Measurements from ENCODE around the gene CBLN2. TPM values are rescaled to one million over a fixed set of nuclear protein-coding genes. Genes with fewer than 3 reads are reported as not detected.
A peak's percentile ranks its signal among the peaks of the same experiment; 100 is the strongest.

The CBLN2 gene
- 10 to 100 TPM in 1 of 8 experiments, 1 to 10 TPM in 6, not detected in 1; 1.2 to 23.8 (median 6.9) TPM for total RNA-seq

- ATAC-seq (replicated peaks in 6 of 8): peak; percentile 60 to 96 (median 82)
- WGBS, 10 experiments: 0 to 53% (median 3%) methylated on average over 2 to 18 of the region's 44 CpGs
- Histone ChIP-seq H3K4me3 (peak within 1 kb of the TSS; percentile 32 to 49 (median 43)), H3K27ac (no peak within 1 kb of the TSS), H3K4me1 (replicated peaks in 1 of 2) (no peaks in the 10 kb centered on the region)
- in situ Hi-C loops (cut with MboI; ENCODE audit: low pct_unique_long_range_greater_than_20kb in 2 of 9, low sequenced_read_pairs in 9 of 9, unreplicated experiment in 9 of 9): loop anchor here in 4 of 9 experiments (25.0 kb wide), 2 partner anchors 1157 to 1607 kb away; no protein-coding TSS in a partner anchor
These were observed at the start of gene CBLN2 for GRCh38 chr18:72544092-72544886. Gene CBLN2, minus strand, starts transcription at chr18:72544342. Its CDS starts 2,182 bp downstream, at chr18:72542160.

GRCh38 chr18:72588360-72588759, 44.2 kb upstream of the CBLN2 start:
- WGBS, 10 experiments: 0 to 92% (median 69%) methylated on average over 1 to 5 of the region's 5 CpGs; no CpG with 5 or more reads in 3 of the 10 experiments
- ATAC-seq (replicated peaks in 6 of 8): no peak
- in situ Hi-C loops (cut with MboI; ENCODE audit: low pct_unique_long_range_greater_than_20kb in 2 of 9, low sequenced_read_pairs in 9 of 9, unreplicated experiment in 9 of 9): no loop called here
- Histone ChIP-seq H3K4me3 (no peak overlapping the region), H3K4me1 (replicated peaks in 1 of 2) (no peaks in the 10 kb centered on the region), H3K27ac (no peak overlapping the region)

- in situ Hi-C loops (cut with MboI; ENCODE audit: low pct_unique_long_range_greater_than_20kb in 2 of 9, low sequenced_read_pairs in 9 of 9, unreplicated experiment in 9 of 9): no loop called here
- Histone ChIP-seq H3K4me1 (replicated peaks in 1 of 2) (no peaks in the 10 kb centered on the region), H3K27ac (no peak overlapping the region), H3K4me3 (no peak overlapping the region)
- 17 to 80% (median 54%) methylated on average over 1 to 3 of the region's 3 CpGs; no CpG with 5 or more reads in 4 of the 10 experiments for whole genome bisulfite sequencing, 10 experiments
- ATAC-seq (replicated peaks in 6 of 8): no peak
These were observed 40.6 kb upstream of the CBLN2 start for GRCh38 chr18:72584787-72585186.

GRCh38 chr18:72581976-72582375, 37.8 kb upstream of the CBLN2 start:
- no peak overlapping the region for H3K27ac ChIP-seq
- no peak for ATAC-seq (replicated peaks in 6 of 8)
- in situ Hi-C loops (cut with MboI; ENCODE audit: low pct_unique_long_range_greater_than_20kb in 2 of 9, low sequenced_read_pairs in 9 of 9, unreplicated experiment in 9 of 9): no loop called here
- WGBS, 10 experiments: 11 to 100% (median 50%) methylated on average over 1 to 3 of the region's 3 CpGs
- H3K4me3 ChIP-seq: no peak overlapping the region
- H3K4me1 ChIP-seq (replicated peaks in 1 of 2): no peaks in the 10 kb centered on the region

GRCh38 chr18:72572896-72573295, 28.8 kb upstream of the CBLN2 start:
- Histone ChIP-seq H3K4me1 (replicated peaks in 1 of 2) (no peaks in the 10 kb centered on the region), H3K27ac (no peak overlapping the region), H3K4me3 (no peak overlapping the region)
- in situ Hi-C loops (cut with MboI; ENCODE audit: low pct_unique_long_range_greater_than_20kb in 2 of 9, low sequenced_read_pairs in 9 of 9, unreplicated experiment in 9 of 9): no loop called here
- no peak for ATAC-seq (replicated peaks in 6 of 8)
- WGBS, 10 experiments: 0 to 86% (median 64%) methylated on average over 1 to 2 of the region's 2 CpGs; no CpG with 5 or more reads in 5 of the 10 experiments

GRCh38 chr18:72566290-72566689, 22.1 kb upstream of the CBLN2 start:
- ATAC-seq (replicated peaks in 6 of 8): no peak
- in situ Hi-C loops (cut with MboI; ENCODE audit: low pct_unique_long_range_greater_than_20kb in 2 of 9, low sequenced_read_pairs in 9 of 9, unreplicated experiment in 9 of 9): no loop called here
- WGBS, 10 experiments: 0 to 100% (median 78%) methylated on average over 1 to 3 of the region's 3 CpGs
- H3K27ac ChIP-seq: no peak overlapping the region
- H3K4me3 ChIP-seq: no peak overlapping the region
- peaks cover 0 to 5% of the 10 kb centered on the region in 2 donors for H3K4me1 ChIP-seq (replicated peaks in 1 of 2)

- no peak overlapping the region for H3K4me3 ChIP-seq
- H3K27ac ChIP-seq: no peak overlapping the region
- no peak for ATAC-seq (replicated peaks in 6 of 8)
- 0 to 100% (median 30%) methylated on average over 1 of the region's 1 CpG; no CpG with 5 or more reads in 3 of the 10 experiments for WGBS, 10 experiments
- in situ Hi-C loops (cut with MboI; ENCODE audit: low pct_unique_long_range_greater_than_20kb in 2 of 9, low sequenced_read_pairs in 9 of 9, unreplicated experiment in 9 of 9): no loop called here
- H3K4me1 ChIP-seq (replicated peaks in 1 of 2): no peaks in the 10 kb centered on the region
These were observed 11.8 kb upstream of the CBLN2 start for GRCh38 chr18:72555968-72556367.

GRCh38 chr18:72555101-72555500, 11.0 kb upstream of the CBLN2 start:
- Histone ChIP-seq H3K27ac (no peak overlapping the region), H3K4me3 (no peak overlapping the region), H3K4me1 (replicated peaks in 1 of 2) (no peaks in the 10 kb centered on the region)
- in situ Hi-C loops (cut with MboI; ENCODE audit: low pct_unique_long_range_greater_than_20kb in 2 of 9, low sequenced_read_pairs in 9 of 9, unreplicated experiment in 9 of 9): no loop called here
- no peak for ATAC-seq (replicated peaks in 6 of 8)
- 0 to 85% (median 58%) methylated on average over 1 to 5 of the region's 7 CpGs; no CpG with 5 or more reads in 2 of the 10 experiments for WGBS, 10 experiments

- Histone ChIP-seq H3K4me3 (peak overlapping the region; percentile 32 to 49 (median 43)), H3K4me1 (replicated peaks in 1 of 2) (no peaks in the 10 kb centered on the region), H3K27ac (no peak overlapping the region)
- ATAC-seq (replicated peaks in 6 of 8): peak in 6 of 8 experiments; percentile 19 to 61 (median 52)
- in situ Hi-C loops (cut with MboI; ENCODE audit: low pct_unique_long_range_greater_than_20kb in 2 of 9, low sequenced_read_pairs in 9 of 9, unreplicated experiment in 9 of 9): loop anchor here in 4 of 9 experiments (25.0 kb wide), 2 partner anchors 1156 to 1606 kb away; no protein-coding TSS in a partner anchor
- WGBS, 10 experiments: 0 to 10% (median 0%) methylated on average over 2 to 8 of the region's 73 CpGs; no CpG with 5 or more reads in 3 of the 10 experiments
These were observed 636 bp downstream of the CBLN2 start for GRCh38 chr18:72543357-72544055.

GRCh38 chr18:72542984-72543356, 1.2 kb downstream of the CBLN2 start:
- no peaks in the 10 kb centered on the region for H3K4me1 ChIP-seq (replicated peaks in 1 of 2)
- ATAC-seq (replicated peaks in 6 of 8): peak in 5 of 8 experiments; percentile 7 to 14 (median 8)
- no peak overlapping the region for H3K27ac ChIP-seq
- in situ Hi-C loops (cut with MboI; ENCODE audit: low pct_unique_long_range_greater_than_20kb in 2 of 9, low sequenced_read_pairs in 9 of 9, unreplicated experiment in 9 of 9): loop anchor here in 4 of 9 experiments (25.0 kb wide), 2 partner anchors 1156 to 1606 kb away; no protein-coding TSS in a partner anchor
- peak overlapping the region; percentile 32 to 49 (median 43) for H3K4me3 ChIP-seq
- 0 to 12% (median 3%) methylated on average over 3 to 7 of the region's 20 CpGs; no CpG with 5 or more reads in 4 of the 10 experiments for WGBS, 10 experiments

- WGBS, 10 experiments: 0% methylated on average over 1 of the region's 34 CpGs; no CpG with 5 or more reads in 8 of the 10 experiments
- Histone ChIP-seq H3K27ac (no peak overlapping the region), H3K4me3 (peak overlapping the region; percentile 32 to 49 (median 43)), H3K4me1 (replicated peaks in 1 of 2) (no peaks in the 10 kb centered on the region)
- in situ Hi-C loops (cut with MboI; ENCODE audit: low pct_unique_long_range_greater_than_20kb in 2 of 9, low sequenced_read_pairs in 9 of 9, unreplicated experiment in 9 of 9): loop anchor here in 4 of 9 experiments (25.0 kb wide), 2 partner anchors 1155 to 1605 kb away; no protein-coding TSS in a partner anchor
- ATAC-seq (replicated peaks in 6 of 8): peak in 5 of 8 experiments; percentile 18 to 36 (median 27)
These were observed 1.8 kb downstream of the CBLN2 start for GRCh38 chr18:72542342-72542741.

GRCh38 chr18:72541871-72542332, 2.2 kb downstream of the CBLN2 start:
- no CpG with 5 or more reads among the region's 59 CpGs for WGBS, 10 experiments
- peak in 5 of 8 experiments; percentile 28 to 64 (median 41) for ATAC-seq (replicated peaks in 6 of 8)
- in situ Hi-C loops (cut with MboI; ENCODE audit: low pct_unique_long_range_greater_than_20kb in 2 of 9, low sequenced_read_pairs in 9 of 9, unreplicated experiment in 9 of 9): loop anchor here in 4 of 9 experiments (25.0 kb wide), 2 partner anchors 1155 to 1605 kb away; no protein-coding TSS in a partner anchor

More at GRCh38 chr18:72541871-72542332, 2.2 kb downstream of the CBLN2 start:
- no peaks in the 10 kb centered on the region for H3K4me1 ChIP-seq (replicated peaks in 1 of 2)
- no peak overlapping the region for H3K27ac ChIP-seq
- peak overlapping the region; percentile 32 to 49 (median 43) for H3K4me3 ChIP-seq
